Measurements from ENCODE around the gene GALK2. TPM values are rescaled to one million over a fixed set of nuclear protein-coding genes. Genes with fewer than 3 reads are reported as not detected.
"Not testable (repeated sequence)": the region's sequence is repeated elsewhere in the genome, so short reads cannot be mapped to it uniquely, and the experiment has no call there.

Gene GALK2
- total RNA-seq, 1 experiment from 2014 or later: 29.0 TPM

GRCh38 chr15:49247556-49248110, 77.6 kb downstream of the GALK2 start:
- Histone ChIP-seq H4K20me1 (ENCODE audit: insufficient read depth) (no peaks in the 10 kb centered on the region), H3K79me2 (ENCODE audit: low read depth) (no peaks in the 10 kb centered on the region), H3K9me3 (ENCODE audit: insufficient read depth, low read depth) (no peaks in the 10 kb centered on the region), H3K4me3 (no peak overlapping the region), H3K9me2 (ENCODE audit: insufficient read depth) (no peaks in the 10 kb centered on the region), H3K27ac (no peak overlapping the region), H2AFZ (no peak overlapping the region), H3K4me1 (replicated peaks; ENCODE audit: insufficient read depth) (no peaks in the 10 kb centered on the region), H3K4me2 (no peak overlapping the region), H3K27me3 (ENCODE audit: insufficient read depth, low read depth) (no peaks in the 10 kb centered on the region), H3F3A (ENCODE audit: insufficient read depth, low read depth) (no peaks in the 10 kb centered on the region), H3K36me3 (ENCODE audit: low read depth) (no peaks in the 10 kb centered on the region)
- TF ChIP-seq EZH2 (IDR thresholded peaks at IDR 0.05; ENCODE audit: low read depth) (no peak), CTCF (conservative IDR thresholded peaks at IDR 0.05) (no peak)
- CTCF ChIA-PET: no interaction called here
- intact Hi-C loops (cut with micrococcal nuclease; ENCODE audit: unreplicated experiment): no loop called here
- POLR2A ChIA-PET (ENCODE audit: unreplicated experiment): no interaction called here
- BruUV-seq (replicated peaks): no TSS peak
- DNase-seq: no peak

GRCh38 chr15:49248291-49248690, 78.2 kb downstream of the GALK2 start:
- H3K4me2 ChIP-seq: no peak overlapping the region

GRCh38 chr15:49255966-49256759, 86.1 kb downstream of the GALK2 start:
- no peak overlapping the region for H3K4me2 ChIP-seq

More at GRCh38 chr15:49248291-49248690, 78.2 kb downstream of the GALK2 start:
- Histone ChIP-seq H4K20me1 (ENCODE audit: insufficient read depth) (no peaks in the 10 kb centered on the region), H3K4me1 (replicated peaks; ENCODE audit: insufficient read depth) (no peaks in the 10 kb centered on the region), H3K9me2 (ENCODE audit: insufficient read depth) (no peaks in the 10 kb centered on the region), H3K27me3 (ENCODE audit: insufficient read depth, low read depth) (no peaks in the 10 kb centered on the region), H2AFZ (no peak overlapping the region), H3F3A (ENCODE audit: insufficient read depth, low read depth) (no peaks in the 10 kb centered on the region), H3K27ac (no peak overlapping the region), H3K79me2 (ENCODE audit: low read depth) (no peaks in the 10 kb centered on the region), H3K9me3 (ENCODE audit: insufficient read depth, low read depth) (no peaks in the 10 kb centered on the region), H3K36me3 (ENCODE audit: low read depth) (no peaks in the 10 kb centered on the region), H3K4me3 (no peak overlapping the region)
- intact Hi-C loops (cut with micrococcal nuclease; ENCODE audit: unreplicated experiment): no loop called here
- no peak for DNase-seq
- BruUV-seq (replicated peaks): no TSS peak
- ChIA-PET CTCF (no interaction called here), POLR2A (ENCODE audit: unreplicated experiment) (no interaction called here)
- no peak for TF ChIP-seq EZH2 (IDR thresholded peaks at IDR 0.05; ENCODE audit: low read depth)
- TF ChIP-seq CTCF (conservative IDR thresholded peaks at IDR 0.05): no peak

GRCh38 chr15:49265117-49265516, 95.1 kb downstream of the GALK2 start:
- H3F3A ChIP-seq (ENCODE audit: insufficient read depth, low read depth); intact Hi-C loops (cut with micrococcal nuclease; ENCODE audit: unreplicated experiment); H3K27me3 ChIP-seq (ENCODE audit: insufficient read depth, low read depth); CTCF ChIA-PET; H3K9me3 ChIP-seq (ENCODE audit: insufficient read depth, low read depth); H3K36me3 ChIP-seq (ENCODE audit: low read depth); DNase-seq; H3K9me2 ChIP-seq (ENCODE audit: insufficient read depth); H3K27ac ChIP-seq; H3K4me2 ChIP-seq; BruUV-seq (replicated peaks); H2AFZ ChIP-seq; H4K20me1 ChIP-seq (ENCODE audit: insufficient read depth); POLR2A ChIA-PET (ENCODE audit: unreplicated experiment); H3K4me1 ChIP-seq (replicated peaks; ENCODE audit: insufficient read depth); H3K4me3 ChIP-seq; H3K79me2 ChIP-seq (ENCODE audit: low read depth): not testable (repeated sequence)

More at GRCh38 chr15:49255966-49256759, 86.1 kb downstream of the GALK2 start:
- BruUV-seq (replicated peaks): no TSS peak
- intact Hi-C loops (cut with micrococcal nuclease; ENCODE audit: unreplicated experiment): no loop called here
- H3K27me3 ChIP-seq (ENCODE audit: insufficient read depth, low read depth): no peaks in the 10 kb centered on the region
- H3K36me3 ChIP-seq (ENCODE audit: low read depth): no peaks in the 10 kb centered on the region
- H3K27ac ChIP-seq: no peak overlapping the region
- no peaks in the 10 kb centered on the region for H3F3A ChIP-seq (ENCODE audit: insufficient read depth, low read depth)
- H3K9me2 ChIP-seq (ENCODE audit: insufficient read depth): no peaks in the 10 kb centered on the region
- POLR2A ChIA-PET (ENCODE audit: unreplicated experiment): no interaction called here
- DNase-seq: no peak
- CTCF ChIA-PET: no interaction called here
- no peaks in the 10 kb centered on the region for H3K9me3 ChIP-seq (ENCODE audit: insufficient read depth, low read depth)
- H3K4me3 ChIP-seq: no peak overlapping the region
- H3K4me1 ChIP-seq (replicated peaks; ENCODE audit: insufficient read depth): no peaks in the 10 kb centered on the region
- H4K20me1 ChIP-seq (ENCODE audit: insufficient read depth): no peaks in the 10 kb centered on the region
- H2AFZ ChIP-seq: no peak overlapping the region
- H3K79me2 ChIP-seq (ENCODE audit: low read depth): no peaks in the 10 kb centered on the region
- TF ChIP-seq EZH2 (IDR thresholded peaks at IDR 0.05; ENCODE audit: low read depth) (no peak), CTCF (conservative IDR thresholded peaks at IDR 0.05) (no peak)
